ENCODE results near the gene LRP2.

LRP2 gene

GRCh38 chr2:169362894-169363559, 693 bp upstream of the LRP2 start:
- DNase-seq (ENCODE audit: low read depth), result no peak
- H3K4me3 ChIP-seq (ENCODE audit: low read depth, low read length), result peak overlapping the region; percentile 41; the same call in 1 of the 2 replicates
- no peak for TF ChIP-seq CTCF (IDR thresholded peaks at IDR 0.05; ENCODE audit: low read depth, low read length, missing control alignments)

- DNase-seq (ENCODE audit: low read depth), result no peak
- no peak for TF ChIP-seq CTCF (IDR thresholded peaks at IDR 0.05; ENCODE audit: low read depth, low read length, missing control alignments)
- no peak overlapping the region; the same call in 1 of the 2 replicates for H3K4me3 ChIP-seq (ENCODE audit: low read depth, low read length)
Observed at GRCh38 chr2:169361706-169362117, 622 bp downstream of the LRP2 start.

- H3K4me3 ChIP-seq (ENCODE audit: low read depth, low read length), result no peak overlapping the region
- no peak for TF ChIP-seq CTCF (IDR thresholded peaks at IDR 0.05; ENCODE audit: low read depth, low read length, missing control alignments)
- DNase-seq (ENCODE audit: low read depth), result no peak
Observed at GRCh38 chr2:169360984-169361705, 1.2 kb downstream of the LRP2 start.

GRCh38 chr2:169358016-169358415, 4.3 kb downstream of the LRP2 start:
- no peak for DNase-seq (ENCODE audit: low read depth)
- TF ChIP-seq CTCF (IDR thresholded peaks at IDR 0.05; ENCODE audit: low read depth, low read length, missing control alignments), result no peak
- no peak overlapping the region for H3K4me3 ChIP-seq (ENCODE audit: low read depth, low read length)

GRCh38 chr2:169354244-169354643, 8.1 kb downstream of the LRP2 start:
- no peak for DNase-seq (ENCODE audit: low read depth)
- H3K4me3 ChIP-seq (ENCODE audit: low read depth, low read length), result no peak overlapping the region
- no peak for TF ChIP-seq CTCF (IDR thresholded peaks at IDR 0.05; ENCODE audit: low read depth, low read length, missing control alignments)

GRCh38 chr2:169351725-169352124, 10.6 kb downstream of the LRP2 start:
- no peak for DNase-seq (ENCODE audit: low read depth)
- H3K4me3 ChIP-seq (ENCODE audit: low read depth, low read length), result no peak overlapping the region
- TF ChIP-seq CTCF (IDR thresholded peaks at IDR 0.05; ENCODE audit: low read depth, low read length, missing control alignments), result no peak
